Calu3 (cell line): ENCODE measurements around the gene MARCHF10. TPM values are rescaled to one million over a fixed set of nuclear protein-coding genes. Genes with fewer than 3 reads are reported as not detected.
A peak's percentile ranks its signal among the peaks of the same experiment; 100 is the strongest.

Experiments
- BruUV-seq: library from RNA; stranded (reverse); fragments of 400-500 nt; replicated peaks from 2 replicates; lab custom pipeline; 2021; lab: Mats Ljungman, UMichigan
- CTCF ChIA-PET: fragments of 300-600 bp; sonication (Branson Sonifier 250); formaldehyde crosslinking; loops from one replicate; lab custom pipeline; 2022; ENCODE audit warnings: antibody characterized with exemption; lab: Charles Lee
- DNase-seq: peaks from one replicate; pipeline ENCODE4 v3.0.0; 2022
- H3K27ac Mint-ChIP-seq: one replicate; pipeline ENCODE4 v1.8.0; 2022; ENCODE audit warnings: mixed read lengths; ENCODE audit not compliant: unreplicated experiment
- H3K27me3 Mint-ChIP-seq: one replicate; pipeline ENCODE4 v1.8.0; 2022; ENCODE audit warnings: mixed read lengths; ENCODE audit not compliant: unreplicated experiment
- H3K36me3 Mint-ChIP-seq: one replicate; pipeline ENCODE4 v1.8.0; 2022; ENCODE audit warnings: mild to moderate bottlenecking, moderate library complexity, mixed read lengths; ENCODE audit not compliant: insufficient read depth, unreplicated experiment
- H3K4me1 Mint-ChIP-seq: one replicate; pipeline ENCODE4 v1.8.0; 2022; ENCODE audit warnings: mild to moderate bottlenecking, low read depth, mixed read lengths; ENCODE audit not compliant: unreplicated experiment
- H3K4me3 Mint-ChIP-seq: one replicate; pipeline ENCODE4 v1.8.0; 2022; ENCODE audit warnings: mild to moderate bottlenecking, low read depth, moderate library complexity, mixed read lengths; ENCODE audit not compliant: unreplicated experiment
- H3K9me3 Mint-ChIP-seq: one replicate; pipeline ENCODE4 v1.8.0; 2022; ENCODE audit warnings: low read depth, mixed read lengths; ENCODE audit not compliant: unreplicated experiment
- CTCF ChIP-seq: fragments of 200-600 bp; IDR thresholded peaks from one replicate; pipeline ENCODE4 v1.8.0; 2022; ENCODE audit warnings: antibody characterized with exemption; ENCODE audit not compliant: unreplicated experiment
- intact Hi-C: fragments of 100-400 bp; cut with micrococcal nuclease; formaldehyde crosslinking; loops from one replicate; pipeline ENCODE4 v1.10.0; 2022; ENCODE audit not compliant: unreplicated experiment
- total RNA-seq: library from RNA; stranded (reverse); gene quantifications from 2 replicates; pipeline ENCODE4 v1.2.3, GENCODE V29; 2022

Gene MARCHF10
- total RNA-seq, 1 experiment from 2014 or later: not detected

DNA sequence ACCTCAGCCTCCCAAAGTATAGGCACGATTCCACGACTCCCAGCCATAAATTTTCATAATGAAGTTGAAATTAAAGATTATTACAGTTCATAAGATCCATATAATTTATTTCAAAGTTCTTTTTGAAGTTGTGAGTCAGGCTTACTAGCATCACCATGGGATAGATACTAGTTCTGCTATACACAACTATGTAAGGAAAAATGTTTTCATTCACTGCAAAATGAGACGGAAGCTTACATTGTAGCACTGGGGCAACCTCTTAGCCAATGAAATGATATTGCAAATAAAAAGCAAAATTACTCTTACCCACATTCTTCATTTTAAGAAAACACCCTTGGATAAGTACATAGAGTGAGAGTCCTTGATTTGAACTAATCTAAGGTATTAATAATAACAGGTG, 18.8 kb upstream of the MARCHF10 start:
- intact Hi-C loops: loop anchor here (10.0 kb wide), 1 partner anchor 138 kb away; the partner anchor contains the start of gene TANC2
- CTCF ChIA-PET: interaction anchor here (1.1 kb wide), 1 partner anchor 30 kb away, joined by 4 read pairs; no protein-coding TSS in a partner anchor
- H3K36me3 Mint-ChIP-seq: no peaks in the 10 kb centered on the region
- no TSS peak for BruUV-seq
- no peak overlapping the region for H3K4me3 Mint-ChIP-seq
- no peak for TF ChIP-seq CTCF
- H3K4me1 Mint-ChIP-seq: no peaks in the 10 kb centered on the region
- H3K27me3 Mint-ChIP-seq: no peaks in the 10 kb centered on the region
- no peak for DNase-seq
- H3K27ac Mint-ChIP-seq: no peak overlapping the region
- H3K9me3 Mint-ChIP-seq: no peaks in the 10 kb centered on the region

- no TSS peak for BruUV-seq
Measured at GRCh38 chr17:62825182-62825581, 17.1 kb upstream of the MARCHF10 start.

DNA sequence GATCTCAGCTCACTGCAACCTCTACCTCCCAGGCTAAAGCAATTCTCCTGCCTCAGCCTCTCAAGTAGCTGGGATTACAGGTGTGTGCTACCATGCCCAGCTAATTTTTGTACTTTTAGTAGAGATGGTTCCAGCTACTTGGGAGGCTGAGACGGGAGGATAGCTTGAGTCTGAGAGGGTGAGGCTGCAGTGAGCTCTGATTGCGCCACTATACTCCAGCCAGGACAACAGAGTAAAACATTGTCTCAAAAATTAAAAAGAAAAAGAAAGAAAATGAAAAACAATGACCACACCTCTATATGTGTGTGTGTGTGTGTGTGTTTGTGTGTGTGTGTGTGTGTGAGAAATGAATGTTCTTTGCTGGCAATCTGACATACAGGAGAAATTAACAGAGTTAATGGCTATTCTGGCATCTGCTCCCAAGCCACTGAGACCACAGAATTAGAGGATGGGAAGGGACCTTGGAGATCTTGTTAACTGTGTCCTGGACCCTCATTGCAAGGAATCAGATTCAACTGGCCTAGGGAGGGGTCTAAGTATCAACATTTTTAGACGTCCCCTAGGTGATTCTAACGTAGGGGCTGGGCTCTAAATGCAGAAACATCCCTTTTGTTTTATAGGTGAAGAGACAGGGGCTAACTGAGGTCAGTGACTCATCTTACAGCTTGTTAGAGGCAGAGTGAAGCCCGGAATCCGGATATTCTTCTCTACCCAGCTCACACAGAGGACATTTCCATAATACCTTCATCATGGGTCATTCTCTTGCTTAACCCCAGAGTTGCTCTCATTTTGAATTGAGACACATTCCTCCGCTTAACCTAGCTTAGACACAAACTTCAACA, 16.4 kb upstream of the MARCHF10 start:
- intact Hi-C loops: loop anchor here (5.0 to 10.0 kb wide), 2 partner anchors 122 to 140 kb away; partner anchors contain the start of gene TANC2
- no peak overlapping the region for H3K4me3 Mint-ChIP-seq
- no peaks in the 10 kb centered on the region for H3K27me3 Mint-ChIP-seq

More at GRCh38 chr17:62825182-62825581, 17.1 kb upstream of the MARCHF10 start:
- no peak for TF ChIP-seq CTCF
- DNase-seq: no peak
- H3K27me3 Mint-ChIP-seq: no peaks in the 10 kb centered on the region
- no peaks in the 10 kb centered on the region for H3K36me3 Mint-ChIP-seq
- CTCF ChIA-PET: no interaction called here
- H3K27ac Mint-ChIP-seq: no peak overlapping the region
- intact Hi-C loops: loop anchor here (10.0 kb wide), 1 partner anchor 140 kb away; the partner anchor contains the start of gene TANC2
- no peak overlapping the region for H3K4me3 Mint-ChIP-seq
- peaks cover 3% of the 10 kb centered on the region for H3K4me1 Mint-ChIP-seq
- H3K9me3 Mint-ChIP-seq: no peaks in the 10 kb centered on the region

More for the DNA sequence above, 16.4 kb upstream of the MARCHF10 start:
- DNase-seq: peak; percentile 32
- no peaks in the 10 kb centered on the region for H3K9me3 Mint-ChIP-seq
- BruUV-seq: no TSS peak
- CTCF ChIA-PET: no interaction called here
- no peak for TF ChIP-seq CTCF
- H3K36me3 Mint-ChIP-seq: no peaks in the 10 kb centered on the region
- H3K27ac Mint-ChIP-seq: no peak overlapping the region
- peaks cover 9% of the 10 kb centered on the region for H3K4me1 Mint-ChIP-seq
